Measurements from ENCODE around the gene NQO2. TPM values are rescaled to one million over a fixed set of nuclear protein-coding genes. Genes with fewer than 3 reads are reported as not detected.

NQO2 gene
- total and polyA plus RNA-seq, 10 of the 15 experiments (the other 5 are each of a cell fraction or from before 2014, with no cell fraction given) = 0.55 to 2.6 (median 0.80) TPM

GRCh38 chr6:3001773-3002293 lies 2.1 kb downstream of the NQO2 start:
- H3K4me3 ChIP-seq = no peak overlapping the region
- intact Hi-C loops (cut with micrococcal nuclease; ENCODE audit: unreplicated experiment) (no loop called here), in situ Hi-C loops (cut with MboI) (loop anchor here (5.0 kb wide), 1 partner anchor 45 kb away; no protein-coding TSS in a partner anchor)
- no TSS peak for BruUV-seq (replicated peaks)
- no peaks in the 10 kb centered on the region for H3K36me3 ChIP-seq (ENCODE audit: control insufficient read depth in 2 of 2, insufficient read depth in 2 of 2, low read length in 1 of 2)
- ChIA-PET CTCF (interaction anchor here (0.6 to 4.2 kb wide), 26 partner anchors 12 to 635 kb away, joined by 3 to 54 read pairs (median 4); partner anchors contain the start of gene RIPK1), SMC1A (ENCODE audit: uncharacterized antibody, unreplicated experiment) (interaction anchor here (0.7 to 2.6 kb wide), 14 partner anchors 12 to 730 kb away, joined by 3 to 18 read pairs (median 4); no protein-coding TSS in a partner anchor), RAD21 (ENCODE audit: unreplicated experiment) (interaction anchor here (1.0 to 2.0 kb wide), 8 partner anchors 12 to 156 kb away, joined by 3 to 12 read pairs (median 6); no protein-coding TSS in a partner anchor), POLR2A (interaction anchor here (0.6 kb wide), 2 partner anchors 119 to 1005 kb away, joined by 4 to 5 read pairs; no protein-coding TSS in a partner anchor)
- H4K20me1 ChIP-seq (ENCODE audit: control insufficient read depth, insufficient read depth) = no peaks in the 10 kb centered on the region
- TF ChIP-seq RUNX3 (IDR thresholded peaks at IDR 0.05; ENCODE audit: low read length) (peak; percentile 33; the same call in 1 of the 2 replicates), BACH1 (IDR thresholded peaks at IDR 0.05; ENCODE audit: borderline replicate concordance) (peak; percentile 100), YY1 (IDR thresholded peaks at IDR 0.05; ENCODE audit: low read depth, low read length) (0 out of 2 replicates have a peak, but pooled peaks have one; percentile 22), SMC3 (IDR thresholded peaks at IDR 0.05; ENCODE audit: borderline replicate concordance, low read length) (peak; percentile 42; the same call in 1 of the 2 replicates), BHLHE40 (IDR thresholded peaks at IDR 0.05; ENCODE audit: borderline replicate concordance in 1 of 2, low read depth in 2 of 2, low read length in 1 of 2) (peak; percentile 41 to 59; a peak in 1 of 4 replicates), PML (IDR thresholded peaks at IDR 0.05; ENCODE audit: low read length) (no peak), USF2 (IDR thresholded peaks at IDR 0.05; ENCODE audit: borderline replicate concordance, low read depth, low read length) (no peak), CTCF (IDR thresholded peaks at IDR 0.05 in 2 of 3, conservative IDR thresholded peaks at IDR 0.05 in 1 of 3; ENCODE audit: control insufficient read depth in 2 of 3, extremely low read depth in 1 of 3, insufficient read depth in 1 of 3, low read depth in 3 of 3, low read length in 3 of 3) (peak; percentile 53 to 76 (median 65)), FOXK2 (IDR thresholded peaks at IDR 0.05) (0 out of 2 replicates have a peak, but pooled peaks have one; percentile 24), RAD21 (IDR thresholded peaks at IDR 0.05; ENCODE audit: insufficient read depth, low read depth, low read length) (peak; percentile 45), ESRRA (IDR thresholded peaks at IDR 0.05; ENCODE audit: low read length) (no peak), PKNOX1 (IDR thresholded peaks at IDR 0.05) (peak; percentile 61; the same call in 1 of the 2 replicates), RB1 (IDR thresholded peaks at IDR 0.05; ENCODE audit: borderline replicate concordance) (no peak)
- H3K9ac ChIP-seq (ENCODE audit: control insufficient read depth, insufficient read depth, low read length) = no peak overlapping the region
- H3K27me3 ChIP-seq (replicated peaks in 1 of 2; ENCODE audit: control insufficient read depth in 2 of 2, insufficient read depth in 2 of 2, low read length in 1 of 2) = no peaks in the 10 kb centered on the region; a peak in 1 of 4 replicates
- 55% methylated on average over 2 of the region's 2 CpGs for WGBS (ENCODE audit: insufficient coverage, insufficient replicate concordance, low lambda C conversion rate, missing lambda C conversion rate)
- ATAC-seq (peak; percentile 52), DNase-seq (ENCODE audit: low read depth, low spot score) (no peak), FAIRE-seq (peak; percentile 77)
- no peak overlapping the region for H3K27ac ChIP-seq (ENCODE audit: control insufficient read depth, insufficient read depth)
- no peak overlapping the region for H2AFZ ChIP-seq (ENCODE audit: control insufficient read depth, low read depth, low read length)
- H3K4me2 ChIP-seq (ENCODE audit: control insufficient read depth, insufficient read depth) = no peak overlapping the region
- no peaks in the 10 kb centered on the region for H3K79me2 ChIP-seq (ENCODE audit: control insufficient read depth, insufficient read depth, low read length)
- H3K9me3 ChIP-seq (replicated peaks; ENCODE audit: control insufficient read depth, insufficient read depth, low read length) = no peaks in the 10 kb centered on the region; the same call in 2 of the 3 replicates
- peaks cover 12% of the 10 kb centered on the region for H3K4me1 ChIP-seq (ENCODE audit: control insufficient read depth, insufficient read depth, low read length)
